ENCODE measurements around the gene CFAP57. TPM values are rescaled to one million over a fixed set of nuclear protein-coding genes. Genes with fewer than 3 reads are reported as not detected.

The CFAP57 gene
- total RNA-seq, 2 experiments from 2014 or later = 0.32 to 0.35 TPM

- Mint-ChIP-seq H3K36me3 (no peaks in the 10 kb centered on the region), H3K27ac (no peak overlapping the region), H3K4me1 (peaks cover 8% of the 10 kb centered on the region), H3K9me3 (no peaks in the 10 kb centered on the region), H3K27me3 (no peaks in the 10 kb centered on the region), H3K4me3 (no peak overlapping the region)
- DNase-seq = no peak
These were observed 124.1 kb downstream of the CFAP57 start for GRCh38 chr1:43296207-43296606.

GRCh38 chr1:43298055-43298454 is 125.9 kb downstream of the CFAP57 start:
- no peak overlapping the region for H3K4me3 Mint-ChIP-seq
- H3K9me3 Mint-ChIP-seq = no peaks in the 10 kb centered on the region
- no peaks in the 10 kb centered on the region for H3K27me3 Mint-ChIP-seq
- H3K4me1 Mint-ChIP-seq = peaks cover 8% of the 10 kb centered on the region
- no peak overlapping the region for H3K27ac Mint-ChIP-seq
- no peak for DNase-seq
- H3K36me3 Mint-ChIP-seq = no peaks in the 10 kb centered on the region

- no peaks in the 10 kb centered on the region for H3K36me3 Mint-ChIP-seq
- DNase-seq = no peak
- H3K27me3 Mint-ChIP-seq = no peaks in the 10 kb centered on the region
- H3K9me3 Mint-ChIP-seq = no peaks in the 10 kb centered on the region
- no peak overlapping the region for H3K4me3 Mint-ChIP-seq
- peaks cover 8% of the 10 kb centered on the region for H3K4me1 Mint-ChIP-seq
- no peak overlapping the region for H3K27ac Mint-ChIP-seq
These were observed 127.0 kb downstream of the CFAP57 start for GRCh38 chr1:43299101-43299500.

- Mint-ChIP-seq H3K27ac (no peak within 1 kb of the TSS), H3K4me1 (peaks cover 6% of the 10 kb centered on the region), H3K4me3 (no peak within 1 kb of the TSS), H3K36me3 (no peaks in the 10 kb centered on the region), H3K27me3 (no peaks in the 10 kb centered on the region), H3K9me3 (no peaks in the 10 kb centered on the region)
- DNase-seq = no peak
These were observed 128.4 kb downstream of the CFAP57 start, which contains the start of gene TIE1 for GRCh38 chr1:43300378-43301094. TSS of gene TIE1 (plus strand) at chr1:43300982. CDS start at chr1:43301072, 90 bp downstream.

GRCh38 chr1:43302201-43302600 is 130.1 kb downstream of the CFAP57 start:
- Mint-ChIP-seq H3K4me1 (no peaks in the 10 kb centered on the region), H3K27ac (no peak overlapping the region), H3K36me3 (no peaks in the 10 kb centered on the region), H3K4me3 (no peak overlapping the region), H3K9me3 (no peaks in the 10 kb centered on the region), H3K27me3 (no peaks in the 10 kb centered on the region)
- no peak for DNase-seq

GRCh38 chr1:43302721-43303470 is 130.8 kb downstream of the CFAP57 start:
- H3K9me3 Mint-ChIP-seq = no peaks in the 10 kb centered on the region
- no peaks in the 10 kb centered on the region for H3K36me3 Mint-ChIP-seq
- H3K27me3 Mint-ChIP-seq = no peaks in the 10 kb centered on the region
- H3K27ac Mint-ChIP-seq = no peak overlapping the region
- H3K4me3 Mint-ChIP-seq = no peak overlapping the region
- no peaks in the 10 kb centered on the region for H3K4me1 Mint-ChIP-seq
- no peak for DNase-seq

GRCh38 chr1:43303471-43304313 is 131.6 kb downstream of the CFAP57 start:
- no peaks in the 10 kb centered on the region for H3K9me3 Mint-ChIP-seq
- H3K27me3 Mint-ChIP-seq = no peaks in the 10 kb centered on the region
- no peak overlapping the region for H3K4me3 Mint-ChIP-seq
- DNase-seq = no peak
- H3K4me1 Mint-ChIP-seq = no peaks in the 10 kb centered on the region
- no peaks in the 10 kb centered on the region for H3K36me3 Mint-ChIP-seq
- no peak overlapping the region for H3K27ac Mint-ChIP-seq

Other genes with a start within 250 kb of the CFAP57 start
- gene SLC2A1, start 213.5 kb upstream of the CFAP57 start, total RNA-seq = 100 to 1,000 TPM; 105 to 114 TPM
- 100 to 1,000 TPM; 164 to 167 TPM for gene EBNA1BP2, start within 50 bp of the CFAP57 start, total RNA-seq
- gene TMEM125, start 97.7 kb downstream of the CFAP57 start, total RNA-seq = under 1 TPM in 1 of 2 experiments, not detected in 1; 0.30 TPM
- gene C1orf210, start 113.3 kb downstream of the CFAP57 start, total RNA-seq = not detected
- gene TIE1, start 128.7 kb downstream of the CFAP57 start, total RNA-seq = under 1 TPM; 0.14 to 0.49 TPM
- gene MPL, start 165.5 kb downstream of the CFAP57 start, total RNA-seq = not detected
- gene CDC20, start 186.7 kb downstream of the CFAP57 start, total RNA-seq = 100 to 1,000 TPM; 182 to 184 TPM
- gene ELOVL1, start 195.7 kb downstream of the CFAP57 start, total RNA-seq = 10 to 100 TPM; 66.9 to 67.4 TPM
- 10 to 100 TPM; 34.1 to 35.7 TPM for gene MED8, start 217.5 kb downstream of the CFAP57 start, total RNA-seq
- 10 to 100 TPM; 22.4 to 27.6 TPM for gene SZT2, start 217.6 kb downstream of the CFAP57 start, total RNA-seq

All from activated naive CD8-positive, alpha-beta T cell treated with anti-CD3 and anti-CD28 coated beads for 36 hours (primary cell).